Body of pancreas (tissue), 4 donors: ENCODE measurements around the gene SYCP3. TPM values are rescaled to one million over a fixed set of nuclear protein-coding genes. Genes with fewer than 3 reads are reported as not detected.

Experiments
- ATAC-seq: fragments of 150-250 bp; one replicate; pipeline ENCODE4 v1.9.1; 2016
- DNase-seq, 4 donors: peaks; one replicate each; pipeline ENCODE4 v3.0.0-alpha.2; 2019
- H3K27ac ChIP-seq, 4 donors: fragments of 200-600 bp; sonication (generic); 1 replicate in 3 of 4; 2 replicates in 1 of 4; pipeline versions ENCODE4 v1.5.1 to v1.6.1; 2016 to 2019; ENCODE audit warnings: mild to moderate bottlenecking in 1 of 4, mixed read lengths in 1 of 4, moderate library complexity in 1 of 4
- H3K27me3 ChIP-seq, 2 donors: fragments of 200-600 bp; sonication (generic); one replicate each; pipeline ENCODE4 v1.6.0; 2016; ENCODE audit warnings: mild to moderate bottlenecking in 1 of 2
- H3K36me3 ChIP-seq, 2 donors: fragments of 200-600 bp; sonication (generic); replicated peaks in 1 of 2; 2 replicates each; pipeline ENCODE4 v1.5.1; 2016; ENCODE audit warnings: low read depth in 2 of 2; ENCODE audit not compliant: insufficient read depth in 1 of 2
- H3K4me1 ChIP-seq: fragments of 200-600 bp; sonication (generic); one replicate; pipeline ENCODE4 v1.6.0; 2016
- H3K4me3 ChIP-seq, 2 donors: fragments of 200-600 bp; sonication (generic); 1 replicate in 1 of 2; 2 replicates in 1 of 2; pipeline ENCODE4 v1.5.1; 2016 to 2019
- H3K9me3 ChIP-seq, 3 donors: fragments of 200-600 bp; sonication (generic); 1 replicate in 2 of 3; 2 replicates in 1 of 3; pipeline ENCODE4 v1.5.1; 2016
- POLR2A ChIP-seq, 3 donors: fragments of 450-650 bp; IDR thresholded peaks; one replicate each; pipeline ENCODE4 v1.6.1; 2016; ENCODE audit warnings: antibody characterized with exemption in 3 of 3, mild to moderate bottlenecking in 2 of 3
- WGBS, 2 donors: methylation state at CpG; one replicate each; pipeline ENCODE4 v1.1.5; 2017; 5-methylcytosine and 5-hydroxymethylcytosine counted together
- intact Hi-C: fragments of 100-400 bp; cut with DNase I; formaldehyde crosslinking; loops from one replicate; pipeline ENCODE4 v1.15.1; 2023
- total RNA-seq, 2 donors: library from RNA; depleted of rRNA; stranded (reverse); fragments of >200 nt; gene quantifications; one replicate each; pipeline ENCODE4 v1.1.0, GENCODE V29; 2016
- TF ChIP-seq, protein P1 (sequence below), 7 experiments: fragments of 450-650 bp in 4 of 7; fragments of 200-600 bp in 3 of 7; sonication (generic) in 3 of 7; IDR thresholded peaks; one replicate each; pipeline ENCODE4 v1.5.1; 2016 to 2019; ENCODE audit warnings: antibody characterized with exemption in 7 of 7

SYCP3 gene
- total RNA-seq, 2 donors from 2014 or later = 0.26 TPM; not detected in 1

GRCh38 chr12:101764051-101764792 is 25.0 kb upstream of the SYCP3 start:
- 70 to 72% methylated on average over 5 of the region's 5 CpGs for WGBS, 2 donors
- intact Hi-C loops = no loop called here
- ATAC-seq = no peak

GRCh38 chr12:101763246-101763931 is 24.1 kb upstream of the SYCP3 start:
- no peak for ATAC-seq
- WGBS, 2 donors = 65 to 66% methylated on average over 6 of the region's 6 CpGs
- Histone ChIP-seq H3K36me3 (no peaks in the 10 kb centered on the region), H3K9me3 (no peaks in the 10 kb centered on the region), H3K4me1 (no peaks in the 10 kb centered on the region), H3K4me3 (no peak overlapping the region), H3K27ac (no peak overlapping the region), H3K27me3 (no peaks in the 10 kb centered on the region)
- TF ChIP-seq, protein P1, sequence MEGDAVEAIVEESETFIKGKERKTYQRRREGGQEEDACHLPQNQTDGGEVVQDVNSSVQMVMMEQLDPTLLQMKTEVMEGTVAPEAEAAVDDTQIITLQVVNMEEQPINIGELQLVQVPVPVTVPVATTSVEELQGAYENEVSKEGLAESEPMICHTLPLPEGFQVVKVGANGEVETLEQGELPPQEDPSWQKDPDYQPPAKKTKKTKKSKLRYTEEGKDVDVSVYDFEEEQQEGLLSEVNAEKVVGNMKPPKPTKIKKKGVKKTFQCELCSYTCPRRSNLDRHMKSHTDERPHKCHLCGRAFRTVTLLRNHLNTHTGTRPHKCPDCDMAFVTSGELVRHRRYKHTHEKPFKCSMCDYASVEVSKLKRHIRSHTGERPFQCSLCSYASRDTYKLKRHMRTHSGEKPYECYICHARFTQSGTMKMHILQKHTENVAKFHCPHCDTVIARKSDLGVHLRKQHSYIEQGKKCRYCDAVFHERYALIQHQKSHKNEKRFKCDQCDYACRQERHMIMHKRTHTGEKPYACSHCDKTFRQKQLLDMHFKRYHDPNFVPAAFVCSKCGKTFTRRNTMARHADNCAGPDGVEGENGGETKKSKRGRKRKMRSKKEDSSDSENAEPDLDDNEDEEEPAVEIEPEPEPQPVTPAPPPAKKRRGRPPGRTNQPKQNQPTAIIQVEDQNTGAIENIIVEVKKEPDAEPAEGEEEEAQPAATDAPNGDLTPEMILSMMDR (IDR thresholded peaks at IDR 0.05) = no peak
- TF ChIP-seq POLR2A (IDR thresholded peaks at IDR 0.05) = no peak
- intact Hi-C loops = no loop called here
- peak in 1 of 4 donors; percentile 26 for DNase-seq

More at GRCh38 chr12:101764051-101764792, 25.0 kb upstream of the SYCP3 start:
- Histone ChIP-seq H3K27me3 (no peaks in the 10 kb centered on the region), H3K36me3 (no peaks in the 10 kb centered on the region), H3K4me3 (no peak overlapping the region), H3K27ac (no peak overlapping the region), H3K4me1 (no peaks in the 10 kb centered on the region), H3K9me3 (no peaks in the 10 kb centered on the region)
- no peak for TF ChIP-seq POLR2A (IDR thresholded peaks at IDR 0.05)
- TF ChIP-seq, protein P1 (IDR thresholded peaks at IDR 0.05) = no peak
- no peak for DNase-seq

DNA sequence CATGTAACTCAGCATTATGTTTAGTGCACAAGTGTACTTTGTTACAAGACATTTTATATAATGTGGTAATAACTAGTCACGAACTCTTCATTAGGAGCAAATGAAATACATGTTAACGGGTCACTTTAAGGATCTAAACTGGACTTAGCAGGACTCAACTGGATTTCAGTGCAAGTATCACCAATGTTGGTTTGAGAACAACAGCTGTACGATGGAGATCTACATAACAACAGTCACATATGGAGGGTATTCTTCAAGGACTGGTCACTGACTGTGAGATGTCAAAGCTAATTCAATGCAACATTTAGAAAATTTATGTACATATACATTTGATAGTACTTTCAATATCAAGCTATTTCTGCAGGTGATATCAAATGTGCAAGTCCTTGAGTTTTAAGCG is 22.5 kb upstream of the SYCP3 start:
- H3K9me3 ChIP-seq = no peaks in the 10 kb centered on the region
- TF ChIP-seq, protein P1 (IDR thresholded peaks at IDR 0.05) = no peak
- TF ChIP-seq POLR2A (IDR thresholded peaks at IDR 0.05) = no peak
- H3K4me3 ChIP-seq = no peak overlapping the region
- H3K27me3 ChIP-seq = no peaks in the 10 kb centered on the region
- H3K36me3 ChIP-seq = no peaks in the 10 kb centered on the region
- DNase-seq (no peak), ATAC-seq (no peak)
- H3K4me1 ChIP-seq = no peaks in the 10 kb centered on the region
- intact Hi-C loops = no loop called here
- 92 to 95% methylated on average over 4 of the region's 4 CpGs for WGBS, 2 donors
- no peak overlapping the region for H3K27ac ChIP-seq

DNA sequence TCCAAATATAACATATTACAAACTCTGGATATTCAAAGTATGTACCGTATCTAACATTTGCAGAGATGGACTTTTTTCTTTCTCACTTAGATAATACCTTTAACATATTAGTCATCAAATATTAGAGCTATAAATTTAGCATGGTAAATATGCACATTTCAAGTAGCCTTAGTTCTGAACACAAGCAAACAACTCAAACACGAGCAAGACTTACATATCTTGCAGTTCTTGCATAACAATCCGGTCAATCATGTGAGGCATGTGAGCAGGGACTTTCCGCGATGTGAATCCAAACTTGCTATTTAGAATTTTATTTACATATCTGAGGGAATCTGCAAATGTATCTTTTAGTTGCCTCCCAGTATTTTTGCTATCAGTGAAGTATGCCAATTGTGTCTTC is 22.1 kb upstream of the SYCP3 start:
- WGBS, 2 donors = 31 to 47% methylated on average over 5 of the region's 5 CpGs
- no peak overlapping the region for H3K4me3 ChIP-seq
- no peak overlapping the region for H3K27ac ChIP-seq

More for the DNA sequence above, 22.1 kb upstream of the SYCP3 start:
- Histone ChIP-seq H3K9me3 (no peaks in the 10 kb centered on the region), H3K27me3 (no peaks in the 10 kb centered on the region), H3K4me1 (no peaks in the 10 kb centered on the region), H3K36me3 (peaks cover 0 to 1% of the 10 kb centered on the region in 2 donors)
- ATAC-seq = no peak
- no peak for DNase-seq
- TF ChIP-seq, protein P1 (IDR thresholded peaks at IDR 0.05) = no peak
- TF ChIP-seq POLR2A (IDR thresholded peaks at IDR 0.05) = no peak
- intact Hi-C loops = no loop called here
